Posterior vena cava (tissue), 2 donors: ENCODE results near the gene IMP4. TPM values are rescaled to one million over a fixed set of nuclear protein-coding genes. Genes with fewer than 3 reads are reported as not detected.
A peak's percentile ranks its signal among the peaks of the same experiment; 100 is the strongest.

Source experiments
- DNase-seq: peaks from one replicate; pipeline ENCODE4 v3.0.0-alpha.2; 2020; ENCODE audit warnings: low spot score
- intact Hi-C, 2 donors: fragments of 100-400 bp; cut with DNase I; formaldehyde crosslinking; loops; one replicate each; pipeline versions ENCODE4 v1.14.1 to v1.14.2; 2022 to 2023
- total RNA-seq, 2 donors: library from RNA; stranded (reverse); fragmentation: NEBNext Ultra II Directional; extraction: Animal tissue kit (Norgen Biotek cat#: 25700); gene quantifications; one replicate each; pipeline ENCODE4 v1.2.1, GENCODE V29; 2021
- donor health status: DM: yes; HTN: yes; CAD: no.
- donor health status: DM: yes; HTN: yes; CAD: no.

The IMP4 gene
- total RNA-seq, 2 donors from 2014 or later, result 48.7 to 60.5 TPM

DNA sequence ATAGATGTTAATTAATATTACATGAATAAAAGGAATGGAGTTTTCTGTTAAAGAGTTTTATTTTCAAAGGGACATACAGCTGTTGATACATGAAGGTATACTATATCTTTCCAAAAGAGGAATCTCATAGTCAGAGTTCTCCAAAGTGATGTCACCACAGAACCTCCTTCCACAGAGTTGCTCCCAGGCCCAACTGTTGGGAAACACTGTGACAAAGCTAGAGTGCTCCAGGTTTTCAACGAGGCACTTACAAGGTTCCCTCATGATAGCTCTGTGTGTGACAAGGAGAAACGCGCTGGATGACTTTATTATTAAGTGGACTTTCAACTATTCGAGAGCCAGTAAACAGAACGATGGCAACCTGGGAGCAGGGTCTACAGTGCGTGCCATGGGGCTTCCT is 46.7 kb downstream of the IMP4 start:
- DNase-seq, result peak; percentile 43
- intact Hi-C loops, result no loop called here

DNA sequence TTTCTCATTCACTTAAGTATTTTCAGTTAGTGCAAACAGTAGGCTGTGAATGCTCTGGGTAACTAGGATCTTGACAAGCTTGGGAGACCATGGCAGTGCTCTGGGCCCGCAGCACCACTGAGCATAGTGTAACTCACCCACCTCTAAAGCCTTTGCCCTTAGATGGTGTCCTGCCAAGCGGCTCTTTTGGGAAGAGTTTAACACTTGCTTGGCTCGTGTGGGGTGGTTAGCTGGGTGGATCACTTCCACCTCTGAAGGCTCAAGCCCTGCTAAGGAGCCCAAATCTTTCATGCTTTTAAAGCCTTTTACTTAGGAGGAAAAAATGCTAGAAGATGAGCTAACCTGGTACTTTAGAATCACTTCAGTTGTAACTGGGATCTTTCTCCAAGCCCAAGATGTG is 47.1 kb downstream of the IMP4 start:
- intact Hi-C loops, result no loop called here
- no peak for DNase-seq

DNA sequence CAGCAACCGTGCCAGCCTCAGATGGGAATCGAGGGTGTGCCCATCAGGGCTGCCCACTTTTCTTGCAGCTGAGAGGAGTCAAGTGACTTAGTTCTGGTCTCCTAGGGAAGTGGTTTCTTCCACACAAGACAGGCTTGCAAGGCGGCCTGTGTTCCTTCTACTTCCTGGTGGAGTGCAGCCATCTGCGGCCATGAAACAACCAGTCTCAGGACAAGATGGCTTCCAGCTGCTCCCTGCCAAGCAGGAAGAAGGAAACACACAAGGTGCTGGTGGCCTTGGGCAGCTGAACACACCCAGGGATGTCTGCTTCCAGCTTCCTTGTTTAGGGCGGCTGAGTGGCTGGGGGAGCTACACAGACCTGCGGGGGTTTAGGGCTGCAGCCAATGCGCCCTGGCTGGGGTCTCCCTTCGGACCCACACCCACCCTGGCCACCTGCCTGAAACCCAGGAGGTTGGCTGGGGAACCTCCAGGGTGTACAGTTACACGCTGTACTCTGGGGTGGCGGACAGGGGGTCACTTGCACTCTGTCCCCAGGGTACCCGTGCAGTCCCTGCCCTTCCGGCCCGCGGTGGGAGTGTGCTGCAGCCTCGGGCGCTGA is 47.9 kb downstream of the IMP4 start:
- DNase-seq, result peak; percentile 79
- intact Hi-C loops, result no loop called here

DNA sequence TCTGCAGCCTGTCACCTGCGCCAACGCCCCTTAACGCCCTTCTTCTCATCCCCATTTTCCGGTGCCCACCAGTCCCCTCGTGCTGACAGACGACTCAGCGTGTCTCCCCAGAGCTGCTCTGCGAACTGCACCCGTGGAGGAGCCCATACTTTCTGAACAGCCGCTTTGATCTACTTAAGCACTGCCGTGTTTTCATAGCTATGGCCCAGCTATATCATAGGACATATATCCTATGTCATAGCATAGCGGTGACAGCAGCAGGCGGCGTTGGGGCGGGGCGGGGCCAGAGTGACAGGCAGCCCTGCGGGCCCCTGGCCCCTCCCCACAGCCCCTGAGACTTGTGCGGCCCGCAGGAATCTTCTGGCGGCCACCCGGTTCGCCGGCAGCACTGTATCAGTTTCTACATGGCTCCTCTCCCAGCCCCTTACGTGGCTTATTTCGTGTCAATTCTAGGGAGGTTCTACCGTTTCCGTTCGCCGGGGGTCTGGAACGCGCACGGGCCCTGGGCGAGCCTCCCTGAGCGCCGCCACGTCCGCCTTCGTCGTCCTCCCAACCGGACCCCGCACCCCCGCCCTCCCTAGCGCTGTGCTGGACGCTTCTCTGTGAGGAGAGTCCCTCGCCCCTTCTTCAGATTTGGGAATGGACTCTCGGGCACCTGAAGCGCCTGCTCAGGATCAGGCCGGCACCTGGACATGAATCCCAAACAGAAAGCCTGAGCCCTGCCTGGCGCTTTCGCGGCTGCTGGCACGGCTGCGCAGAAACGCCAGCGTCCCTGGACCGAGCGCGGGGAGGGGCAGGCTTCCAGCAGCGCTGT is 48.6 kb downstream of the IMP4 start:
- intact Hi-C loops, result no loop called here
- peak; percentile 94 for DNase-seq

DNA sequence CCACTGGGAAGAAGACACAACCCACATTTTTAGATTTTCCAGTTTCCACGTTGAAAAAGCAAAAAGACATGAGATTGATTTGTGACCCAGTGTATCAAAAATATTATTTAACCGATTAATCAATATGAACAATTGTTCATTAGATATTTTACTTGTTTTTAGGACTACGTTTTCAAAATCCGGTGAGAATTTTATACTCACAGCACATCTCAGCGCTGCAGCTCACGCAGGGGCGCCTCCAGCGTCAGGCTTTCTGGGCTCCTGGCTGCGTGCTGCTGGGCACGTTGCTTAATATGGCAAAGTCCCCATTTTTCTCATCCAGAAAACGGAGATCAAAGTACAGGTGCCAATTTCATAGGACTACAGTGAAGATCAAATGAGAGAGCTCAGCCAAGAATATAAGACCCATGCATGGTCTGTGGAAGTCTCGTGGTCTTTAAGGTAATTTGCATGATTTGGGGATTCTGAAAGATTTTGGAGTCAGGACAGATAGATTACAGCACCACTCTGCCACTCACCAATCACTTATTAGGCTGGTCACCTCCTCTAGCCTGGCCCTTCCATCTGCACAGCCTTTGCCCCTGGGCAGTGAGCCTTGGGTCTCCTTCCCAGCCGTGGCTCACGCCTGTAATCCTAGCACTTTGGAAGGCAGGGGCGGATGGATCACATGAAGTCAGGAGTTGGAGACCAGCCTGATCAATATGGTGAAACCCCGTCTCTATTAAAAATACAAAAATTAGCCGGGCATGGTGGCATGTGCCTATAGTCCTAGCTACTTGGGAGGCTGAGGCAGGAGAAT is 49.4 kb downstream of the IMP4 start:
- intact Hi-C loops, result loop anchor here in 1 of 2 donors (1.0 kb wide), 1 partner anchor 23 kb away; no protein-coding TSS in a partner anchor
- DNase-seq, result peak; percentile 81

DNA sequence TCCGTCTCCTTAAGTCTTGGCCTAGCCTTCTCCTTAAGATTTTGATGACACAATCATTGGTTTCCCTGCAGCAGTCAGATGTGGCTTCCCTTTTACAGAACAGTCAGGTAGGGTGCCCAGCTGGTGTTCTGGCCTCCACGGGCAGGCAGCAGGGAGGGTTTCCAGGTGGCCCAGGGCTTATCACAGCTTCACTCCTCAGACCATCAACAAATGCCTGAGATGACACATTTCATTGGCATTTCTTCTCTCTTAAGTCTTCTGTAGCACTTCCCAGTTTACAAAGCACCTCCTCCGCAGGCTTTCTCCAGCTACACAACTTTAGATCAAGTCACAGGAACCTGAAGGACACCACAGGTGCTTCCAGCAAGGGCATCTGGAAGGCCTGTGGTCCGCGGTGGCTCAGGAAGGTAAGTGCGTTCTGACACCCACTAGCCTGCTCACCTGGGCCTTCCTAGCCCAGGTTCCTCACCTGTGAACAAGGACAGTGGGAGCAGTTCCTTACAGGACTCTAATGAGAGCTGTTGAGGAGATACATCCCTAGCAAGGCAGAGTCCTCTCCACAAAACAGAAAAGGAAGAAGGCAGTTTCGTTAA is 50.7 kb downstream of the IMP4 start:
- peak; percentile 28 for DNase-seq

More for the DNA sequence above, 50.7 kb downstream of the IMP4 start:
- intact Hi-C loops, result no loop called here

Other genes with a start within 250 kb of the IMP4 start
- gene POTEF, start 213.7 kb upstream of the IMP4 start, total RNA-seq, result not detected
- 1 to 10 TPM; 1.4 to 1.5 TPM for gene CCDC74B, start 197.8 kb upstream of the IMP4 start, total RNA-seq
- gene SMPD4, start 161.3 kb upstream of the IMP4 start, total RNA-seq, result 10 to 100 TPM; 26.5 to 29.7 TPM
- 100 to 1,000 TPM; 183 to 200 TPM for gene MZT2B, start 160.6 kb upstream of the IMP4 start, total RNA-seq
- not detected for gene TUBA3E, start 144.5 kb upstream of the IMP4 start, total RNA-seq
- gene PTPN18, start 13.2 kb downstream of the IMP4 start, total RNA-seq, result 10 to 100 TPM; 33.6 to 58.7 TPM
- gene POTEI, start 166.4 kb downstream of the IMP4 start, total RNA-seq, result not detected
- not detected for gene CFC1B, start 178.3 kb downstream of the IMP4 start, total RNA-seq